ENCODE data around the gene ITIH5. TPM values are rescaled to one million over a fixed set of nuclear protein-coding genes. Genes with fewer than 3 reads are reported as not detected.
A peak's percentile ranks its signal among the peaks of the same experiment; 100 is the strongest.

ITIH5 gene
- total and polyA plus RNA-seq, 7 experiments from 2014 or later = not detected

- Histone ChIP-seq H3K9me3 (ENCODE audit: control insufficient read depth in 2 of 3, low read length in 3 of 3) (no peaks in the 10 kb centered on the region), H3K27me3 (ENCODE audit: control insufficient read depth in 2 of 2, insufficient read depth in 2 of 2, low read length in 2 of 2) (peaks cover 0 to 3% of the 10 kb centered on the region in 2 donors), H3K36me3 (ENCODE audit: control insufficient read depth in 2 of 3, insufficient read depth in 3 of 3, low read length in 3 of 3) (no peaks in the 10 kb centered on the region), H3K27ac (ENCODE audit: low read depth, low read length) (no peak overlapping the region), H3K4me3 (ENCODE audit: low read length) (no peak overlapping the region), H3K4me1 (ENCODE audit: control insufficient read depth in 2 of 2, insufficient read depth in 2 of 2, low read length in 2 of 2) (no peaks in the 10 kb centered on the region)
- intact Hi-C loops (cut with micrococcal nuclease) = no loop called here
- ChIA-PET CTCF (no interaction called here), POLR2A (no interaction called here)
- Mint-ChIP-seq H3K27ac (no peak overlapping the region), H3K4me3 (no peak overlapping the region), H3K36me3 (no peaks in the 10 kb centered on the region), H3K9me3 (peaks cover 0 to 4% (median 0%) of the 10 kb centered on the region in 11 donors), H3K4me1 (peaks cover 0 to 9% (median 0%) of the 10 kb centered on the region in 7 donors), H3K27me3 (peaks cover 0 to 4% (median 0%) of the 10 kb centered on the region in 5 donors)
- ATAC-seq (no peak), DNase-seq (no peak)
Measured at GRCh38 chr10:7606951-7607404, 59.8 kb downstream of the ITIH5 start.

GRCh38 chr10:7605565-7606295 lies 61.0 kb downstream of the ITIH5 start:
- no peak overlapping the region for H3K4me3 ChIP-seq (ENCODE audit: low read length)
- DNase-seq (no peak), ATAC-seq (no peak)
- Mint-ChIP-seq H3K36me3 (no peaks in the 10 kb centered on the region), H3K9me3 (peaks cover 0 to 4% (median 0%) of the 10 kb centered on the region in 11 donors), H3K4me3 (no peak overlapping the region), H3K4me1 (peaks cover 0 to 21% (median 11%) of the 10 kb centered on the region in 7 donors), H3K27me3 (peaks cover 0 to 4% (median 0%) of the 10 kb centered on the region in 5 donors), H3K27ac (no peak overlapping the region)
- peaks cover 0 to 3% of the 10 kb centered on the region in 2 donors for H3K27me3 ChIP-seq (ENCODE audit: control insufficient read depth in 2 of 2, insufficient read depth in 2 of 2, low read length in 2 of 2)
- no peaks in the 10 kb centered on the region for H3K9me3 ChIP-seq (ENCODE audit: control insufficient read depth in 2 of 3, low read length in 3 of 3)
- no peak overlapping the region for H3K27ac ChIP-seq (ENCODE audit: low read depth, low read length)
- intact Hi-C loops (cut with micrococcal nuclease) = no loop called here
- peaks cover 0 to 1% of the 10 kb centered on the region in 2 donors for H3K4me1 ChIP-seq (ENCODE audit: control insufficient read depth in 2 of 2, insufficient read depth in 2 of 2, low read length in 2 of 2)
- POLR2A ChIA-PET = interaction anchor here (0.6 kb wide), 1 partner anchor 392 kb away, joined by 3 read pairs; no protein-coding TSS in a partner anchor
- no peaks in the 10 kb centered on the region for H3K36me3 ChIP-seq (ENCODE audit: control insufficient read depth in 2 of 3, insufficient read depth in 3 of 3, low read length in 3 of 3)
- CTCF ChIA-PET = no interaction called here

GRCh38 chr10:7601023-7601656 lies 65.6 kb downstream of the ITIH5 start:
- Histone ChIP-seq H3K4me1 (ENCODE audit: control insufficient read depth in 2 of 2, insufficient read depth in 2 of 2, low read length in 2 of 2) (peaks cover 0 to 5% of the 10 kb centered on the region in 2 donors), H3K27me3 (ENCODE audit: control insufficient read depth in 2 of 2, insufficient read depth in 2 of 2, low read length in 2 of 2) (no peaks in the 10 kb centered on the region), H3K36me3 (ENCODE audit: control insufficient read depth in 2 of 3, insufficient read depth in 3 of 3, low read length in 3 of 3) (no peaks in the 10 kb centered on the region), H3K4me3 (ENCODE audit: low read length) (no peak overlapping the region), H3K27ac (ENCODE audit: low read depth, low read length) (no peak overlapping the region), H3K9me3 (ENCODE audit: control insufficient read depth in 2 of 3, low read length in 3 of 3) (no peaks in the 10 kb centered on the region)
- intact Hi-C loops (cut with micrococcal nuclease) = no loop called here
- peak overlapping the region in 1 of 9 donors; percentile 3 for H3K27ac Mint-ChIP-seq
- H3K9me3 Mint-ChIP-seq = peaks cover 0 to 4% (median 0%) of the 10 kb centered on the region in 11 donors
- peak overlapping the region in 1 of 10 donors; percentile 26 for H3K4me3 Mint-ChIP-seq
- DNase-seq (no peak), ATAC-seq (no peak)
- POLR2A ChIA-PET = no interaction called here
- peaks cover 0 to 12% (median 0%) of the 10 kb centered on the region in 5 donors for H3K27me3 Mint-ChIP-seq
- CTCF ChIA-PET = interaction anchor here (0.8 kb wide), 1 partner anchor 16 kb away, joined by 3 read pairs; no protein-coding TSS in a partner anchor
- H3K36me3 Mint-ChIP-seq = no peaks in the 10 kb centered on the region
- peaks cover 0 to 26% (median 13%) of the 10 kb centered on the region in 7 donors for H3K4me1 Mint-ChIP-seq

GRCh38 chr10:7598771-7599170 lies 68.0 kb downstream of the ITIH5 start:
- Mint-ChIP-seq H3K27me3 (peaks cover 0 to 11% (median 0%) of the 10 kb centered on the region in 5 donors), H3K4me3 (no peak overlapping the region), H3K9me3 (peaks cover 0 to 4% (median 0%) of the 10 kb centered on the region in 11 donors), H3K27ac (no peak overlapping the region), H3K36me3 (no peaks in the 10 kb centered on the region), H3K4me1 (peaks cover 0 to 26% (median 13%) of the 10 kb centered on the region in 7 donors)
- ChIA-PET CTCF (no interaction called here), POLR2A (no interaction called here)
- H3K4me1 ChIP-seq (ENCODE audit: control insufficient read depth in 2 of 2, insufficient read depth in 2 of 2, low read length in 2 of 2) = peaks cover 0 to 5% of the 10 kb centered on the region in 2 donors
- DNase-seq (no peak), ATAC-seq (no peak)
- H3K9me3 ChIP-seq (ENCODE audit: control insufficient read depth in 2 of 3, low read length in 3 of 3) = no peaks in the 10 kb centered on the region
- no peak overlapping the region for H3K4me3 ChIP-seq (ENCODE audit: low read length)
- intact Hi-C loops (cut with micrococcal nuclease) = no loop called here
- H3K27me3 ChIP-seq (ENCODE audit: control insufficient read depth in 2 of 2, insufficient read depth in 2 of 2, low read length in 2 of 2) = no peaks in the 10 kb centered on the region
- H3K36me3 ChIP-seq (ENCODE audit: control insufficient read depth in 2 of 3, insufficient read depth in 3 of 3, low read length in 3 of 3) = no peaks in the 10 kb centered on the region
- H3K27ac ChIP-seq (ENCODE audit: low read depth, low read length) = no peak overlapping the region

GRCh38 chr10:7596356-7596755 lies 70.4 kb downstream of the ITIH5 start:
- H3K27me3 ChIP-seq (ENCODE audit: control insufficient read depth in 2 of 2, insufficient read depth in 2 of 2, low read length in 2 of 2) = no peaks in the 10 kb centered on the region
- CTCF ChIA-PET = no interaction called here

GRCh38 chr10:7593905-7594304 lies 72.9 kb downstream of the ITIH5 start:
- Mint-ChIP-seq H3K36me3 (no peaks in the 10 kb centered on the region), H3K27ac (no peak overlapping the region), H3K4me3 (no peak overlapping the region), H3K9me3 (peaks cover 0 to 1% (median 0%) of the 10 kb centered on the region in 11 donors), H3K27me3 (peaks cover 0 to 7% (median 0%) of the 10 kb centered on the region in 5 donors), H3K4me1 (peaks cover 0 to 5% (median 0%) of the 10 kb centered on the region in 7 donors)
- ChIA-PET POLR2A (no interaction called here), CTCF (interaction anchor here (0.6 kb wide), 1 partner anchor 819 kb away, joined by 3 read pairs; no protein-coding TSS in a partner anchor)
- Histone ChIP-seq H3K27me3 (ENCODE audit: control insufficient read depth in 2 of 2, insufficient read depth in 2 of 2, low read length in 2 of 2) (no peaks in the 10 kb centered on the region), H3K27ac (ENCODE audit: low read depth, low read length) (no peak overlapping the region), H3K4me1 (ENCODE audit: control insufficient read depth in 2 of 2, insufficient read depth in 2 of 2, low read length in 2 of 2) (no peaks in the 10 kb centered on the region), H3K9me3 (ENCODE audit: control insufficient read depth in 2 of 3, low read length in 3 of 3) (no peaks in the 10 kb centered on the region), H3K36me3 (ENCODE audit: control insufficient read depth in 2 of 3, insufficient read depth in 3 of 3, low read length in 3 of 3) (no peaks in the 10 kb centered on the region), H3K4me3 (ENCODE audit: low read length) (no peak overlapping the region)
- DNase-seq (no peak), ATAC-seq (no peak)
- intact Hi-C loops (cut with micrococcal nuclease) = no loop called here

More at GRCh38 chr10:7596356-7596755, 70.4 kb downstream of the ITIH5 start:
- no peaks in the 10 kb centered on the region for H3K36me3 ChIP-seq (ENCODE audit: control insufficient read depth in 2 of 3, insufficient read depth in 3 of 3, low read length in 3 of 3)
- H3K4me1 Mint-ChIP-seq = peaks cover 0 to 12% (median 6%) of the 10 kb centered on the region in 7 donors
- ATAC-seq (no peak), DNase-seq (no peak)
- peaks cover 0 to 5% of the 10 kb centered on the region in 2 donors for H3K4me1 ChIP-seq (ENCODE audit: control insufficient read depth in 2 of 2, insufficient read depth in 2 of 2, low read length in 2 of 2)
- H3K9me3 ChIP-seq (ENCODE audit: control insufficient read depth in 2 of 3, low read length in 3 of 3) = no peaks in the 10 kb centered on the region
- no peak overlapping the region for H3K27ac Mint-ChIP-seq
- intact Hi-C loops (cut with micrococcal nuclease) = no loop called here
- H3K9me3 Mint-ChIP-seq = peaks cover 0 to 1% (median 0%) of the 10 kb centered on the region in 11 donors
- no peak overlapping the region for H3K27ac ChIP-seq (ENCODE audit: low read depth, low read length)
- H3K36me3 Mint-ChIP-seq = no peaks in the 10 kb centered on the region
- H3K4me3 ChIP-seq (ENCODE audit: low read length) = no peak overlapping the region
- POLR2A ChIA-PET = no interaction called here
- no peak overlapping the region for H3K4me3 Mint-ChIP-seq
- peaks cover 0 to 11% (median 0%) of the 10 kb centered on the region in 5 donors for H3K27me3 Mint-ChIP-seq

All from naive thymus-derived CD4-positive, alpha-beta T cell (primary cell).